ENCODE data around the gene RUBCNL.

The RUBCNL gene

GRCh38 chr13:46340631-46341111, 46.4 kb downstream of the RUBCNL start:
- DNase-seq (ENCODE audit: low spot score) = no peak

GRCh38 chr13:46340011-46340410, 47.0 kb downstream of the RUBCNL start:
- no peak for DNase-seq (ENCODE audit: low spot score)

- peak; percentile 78 for DNase-seq (ENCODE audit: low spot score)
Observed at GRCh38 chr13:46339035-46339666, 47.9 kb downstream of the RUBCNL start.

- no peak for DNase-seq (ENCODE audit: low spot score)
Observed at GRCh38 chr13:46337700-46338099, 49.4 kb downstream of the RUBCNL start.

- DNase-seq (ENCODE audit: low spot score) = no peak
Observed at GRCh38 chr13:46334035-46334822, 52.8 kb downstream of the RUBCNL start.

GRCh38 chr13:46332772-46333171, 54.3 kb downstream of the RUBCNL start:
- DNase-seq (ENCODE audit: low spot score) = no peak

GRCh38 chr13:46329624-46330023, 57.4 kb downstream of the RUBCNL start:
- DNase-seq (ENCODE audit: low spot score) = no peak

GRCh38 chr13:46327246-46327645, 59.8 kb downstream of the RUBCNL start:
- DNase-seq (ENCODE audit: low spot score) = no peak

- DNase-seq (ENCODE audit: low spot score) = no peak
Observed at GRCh38 chr13:46324976-46325375, 62.1 kb downstream of the RUBCNL start.

- DNase-seq (ENCODE audit: low spot score) = peak; percentile 52
Observed at GRCh38 chr13:46321494-46322225, 65.4 kb downstream of the RUBCNL start.

GRCh38 chr13:46320821-46321220, 66.2 kb downstream of the RUBCNL start:
- no peak for DNase-seq (ENCODE audit: low spot score)

GRCh38 chr13:46320406-46320805, 66.6 kb downstream of the RUBCNL start:
- DNase-seq (ENCODE audit: low spot score) = no peak

GRCh38 chr13:46318986-46319385, 68.1 kb downstream of the RUBCNL start:
- no peak for DNase-seq (ENCODE audit: low spot score)

GRCh38 chr13:46317120-46317519, 69.9 kb downstream of the RUBCNL start:
- DNase-seq (ENCODE audit: low spot score) = no peak

GRCh38 chr13:46315491-46316075, 71.5 kb downstream of the RUBCNL start:
- DNase-seq (ENCODE audit: low spot score) = no peak

- DNase-seq (ENCODE audit: low spot score) = no peak
Observed at GRCh38 chr13:46315036-46315435, 72.0 kb downstream of the RUBCNL start.

- no peak for DNase-seq (ENCODE audit: low spot score)
Observed at GRCh38 chr13:46314587-46314986, 72.5 kb downstream of the RUBCNL start.

GRCh38 chr13:46313432-46314257, 73.4 kb downstream of the RUBCNL start:
- no peak for DNase-seq (ENCODE audit: low spot score)

GRCh38 chr13:46313024-46313423, 74.0 kb downstream of the RUBCNL start:
- no peak for DNase-seq (ENCODE audit: low spot score)

- DNase-seq (ENCODE audit: low spot score) = no peak
Observed at GRCh38 chr13:46311217-46311616, 75.8 kb downstream of the RUBCNL start.

- DNase-seq (ENCODE audit: low spot score) = no peak
Observed at GRCh38 chr13:46310066-46310465, 77.0 kb downstream of the RUBCNL start.

GRCh38 chr13:46307554-46307953, 79.5 kb downstream of the RUBCNL start:
- DNase-seq (ENCODE audit: low spot score) = no peak

Data from kidney capillary endothelial cell (primary cell).